ENCODE results near the gene CORO7. TPM values are rescaled to one million over a fixed set of nuclear protein-coding genes. Genes with fewer than 3 reads are reported as not detected.
A peak's percentile ranks its signal among the peaks of the same experiment; 100 is the strongest.

CORO7 gene
- total and polyA plus RNA-seq, 9 of the 15 experiments (the other 6 are each of a cell fraction or from before 2014, with no cell fraction given): 0.45 to 77.2 (median 18.7) TPM

DNA sequence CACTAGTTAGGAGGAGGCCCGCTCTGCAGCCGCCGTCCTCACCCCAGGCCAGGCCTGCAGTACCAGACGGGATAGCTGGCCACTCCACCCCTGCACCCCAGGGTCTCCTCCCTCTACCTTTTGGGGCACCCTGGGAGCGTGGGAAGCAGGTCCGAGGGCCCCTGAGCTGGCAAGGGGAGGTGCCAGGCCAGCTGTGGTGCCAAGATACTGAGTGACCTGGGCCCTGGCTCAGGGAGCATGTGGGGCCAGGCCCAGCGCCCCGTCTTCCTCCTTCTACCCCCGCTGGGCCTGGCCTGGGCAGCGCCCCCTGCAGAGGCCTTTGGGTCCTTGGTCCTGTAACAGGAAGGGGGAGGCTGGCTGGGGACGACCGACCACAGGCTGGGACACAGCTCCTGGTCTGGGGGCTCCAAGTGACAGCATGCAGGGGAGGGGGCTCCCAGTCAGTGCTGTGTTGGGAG, 78.2 kb downstream of the CORO7 start (continued):
- no peak for TF ChIP-seq ZC3H11A (IDR thresholded peaks at IDR 0.05; ENCODE audit: low read depth, low read length)

DNA sequence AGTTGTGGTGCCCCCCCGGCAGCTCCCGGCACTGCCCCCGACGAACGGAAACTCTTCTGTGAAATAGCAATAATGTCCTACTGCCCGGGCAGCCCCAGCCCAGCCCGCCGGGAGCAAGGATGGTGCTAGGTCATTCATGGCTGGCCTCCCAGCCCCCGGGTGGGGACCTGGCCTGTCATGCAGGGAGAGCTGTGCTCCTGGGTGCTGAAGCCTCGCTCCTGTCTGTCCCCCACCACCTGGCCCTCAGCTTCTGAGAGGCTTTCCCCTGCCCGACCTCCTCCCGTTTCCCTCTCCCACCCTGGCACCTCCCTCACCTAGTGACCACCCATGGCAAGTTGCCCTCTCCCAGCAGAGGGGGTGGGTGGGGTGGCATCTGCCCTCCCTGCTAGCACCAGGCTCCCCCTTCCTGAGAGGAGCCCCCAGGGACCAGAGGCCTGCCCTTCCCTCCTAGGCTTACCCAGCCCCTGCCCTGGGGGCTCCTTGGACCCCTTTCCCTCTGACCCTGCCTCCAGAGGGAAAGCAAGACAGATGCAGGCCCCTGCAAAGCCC, 78.8 kb downstream of the CORO7 start:
- BruUV-seq (replicated peaks): no TSS peak
- Histone ChIP-seq H4K20me1 (replicated peaks; ENCODE audit: control insufficient read depth, insufficient read depth, low read length) (peaks cover under 1% of the 10 kb centered on the region; the same call in 1 of the 2 replicates), H3K27ac (ENCODE audit: extremely low read depth, low read depth, low read length) (no peak overlapping the region), H3K36me3 (ENCODE audit: control insufficient read depth, insufficient read depth, low read length) (peaks cover 61% of the 10 kb centered on the region; the same call in 2 of the 3 replicates), H3K4me3 (no peak overlapping the region), H3K27me3 (ENCODE audit: control insufficient read depth in 2 of 2, insufficient read depth in 2 of 2, low read length in 2 of 2) (no peaks in the 10 kb centered on the region), H3K9me1 (ENCODE audit: control insufficient read depth, insufficient read depth, low read length) (no peaks in the 10 kb centered on the region), H3K79me2 (ENCODE audit: control insufficient read depth, insufficient read depth, low read length) (peaks cover 15% of the 10 kb centered on the region), H3K4me2 (ENCODE audit: insufficient read depth, low read length) (no peak overlapping the region), H3K9ac (ENCODE audit: insufficient read depth in 1 of 2, low read depth in 2 of 2, low read length in 2 of 2) (no peak overlapping the region; a peak in 1 of 4 replicates), H3K4me1 (replicated peaks in 1 of 2; ENCODE audit: control insufficient read depth in 2 of 2, insufficient read depth in 2 of 2, low read length in 2 of 2) (peaks cover 0 to 58% of the 10 kb centered on the region in 2 experiments; a peak in 2 of 5 replicates), H3K9me3 (replicated peaks; ENCODE audit: control insufficient read depth, insufficient read depth, low read depth, low read length) (no peaks in the 10 kb centered on the region), H2AFZ (ENCODE audit: low read depth, low read length) (no peak overlapping the region)
- CTCF ChIA-PET (ENCODE audit: low intra/inter-chr PET ratio): no interaction called here
- POLR2A ChIA-PET: interaction anchor here (0.5 to 0.6 kb wide), 4 partner anchors 10 to 94 kb away, joined by 3 to 4 read pairs (median 3); no protein-coding TSS in a partner anchor
- in situ Hi-C loops (cut with MboI): no loop called here
- intact Hi-C loops (cut with micrococcal nuclease): no loop called here
- DNase-seq (ENCODE audit: extremely low read depth in 1 of 4, low spot score in 3 of 4) (no peak), FAIRE-seq (no peak), ATAC-seq (no peak; the same call in 2 of the 3 replicates)
- 80% methylated on average over 12 of the region's 12 CpGs for WGBS (ENCODE audit: insufficient coverage, low coverage, missing lambda C conversion rate)
- TF ChIP-seq POLR2G (IDR thresholded peaks at IDR 0.05; ENCODE audit: low read depth, low read length) (peak; percentile 64), ZZZ3 (IDR thresholded peaks at IDR 0.05) (no peak)
- TF ChIP-seq, protein P1, sequence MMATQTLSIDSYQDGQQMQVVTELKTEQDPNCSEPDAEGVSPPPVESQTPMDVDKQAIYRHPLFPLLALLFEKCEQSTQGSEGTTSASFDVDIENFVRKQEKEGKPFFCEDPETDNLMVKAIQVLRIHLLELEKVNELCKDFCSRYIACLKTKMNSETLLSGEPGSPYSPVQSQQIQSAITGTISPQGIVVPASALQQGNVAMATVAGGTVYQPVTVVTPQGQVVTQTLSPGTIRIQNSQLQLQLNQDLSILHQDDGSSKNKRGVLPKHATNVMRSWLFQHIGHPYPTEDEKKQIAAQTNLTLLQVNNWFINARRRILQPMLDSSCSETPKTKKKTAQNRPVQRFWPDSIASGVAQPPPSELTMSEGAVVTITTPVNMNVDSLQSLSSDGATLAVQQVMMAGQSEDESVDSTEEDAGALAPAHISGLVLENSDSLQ (IDR thresholded peaks at IDR 0.05): no peak
- TF ChIP-seq, protein P2, sequence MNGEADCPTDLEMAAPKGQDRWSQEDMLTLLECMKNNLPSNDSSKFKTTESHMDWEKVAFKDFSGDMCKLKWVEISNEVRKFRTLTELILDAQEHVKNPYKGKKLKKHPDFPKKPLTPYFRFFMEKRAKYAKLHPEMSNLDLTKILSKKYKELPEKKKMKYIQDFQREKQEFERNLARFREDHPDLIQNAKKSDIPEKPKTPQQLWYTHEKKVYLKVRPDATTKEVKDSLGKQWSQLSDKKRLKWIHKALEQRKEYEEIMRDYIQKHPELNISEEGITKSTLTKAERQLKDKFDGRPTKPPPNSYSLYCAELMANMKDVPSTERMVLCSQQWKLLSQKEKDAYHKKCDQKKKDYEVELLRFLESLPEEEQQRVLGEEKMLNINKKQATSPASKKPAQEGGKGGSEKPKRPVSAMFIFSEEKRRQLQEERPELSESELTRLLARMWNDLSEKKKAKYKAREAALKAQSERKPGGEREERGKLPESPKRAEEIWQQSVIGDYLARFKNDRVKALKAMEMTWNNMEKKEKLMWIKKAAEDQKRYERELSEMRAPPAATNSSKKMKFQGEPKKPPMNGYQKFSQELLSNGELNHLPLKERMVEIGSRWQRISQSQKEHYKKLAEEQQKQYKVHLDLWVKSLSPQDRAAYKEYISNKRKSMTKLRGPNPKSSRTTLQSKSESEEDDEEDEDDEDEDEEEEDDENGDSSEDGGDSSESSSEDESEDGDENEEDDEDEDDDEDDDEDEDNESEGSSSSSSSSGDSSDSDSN (IDR thresholded peaks at IDR 0.05; ENCODE audit: borderline replicate concordance in 1 of 2, low read depth in 2 of 2, low read length in 2 of 2): no peak
- TF ChIP-seq, protein P3, sequence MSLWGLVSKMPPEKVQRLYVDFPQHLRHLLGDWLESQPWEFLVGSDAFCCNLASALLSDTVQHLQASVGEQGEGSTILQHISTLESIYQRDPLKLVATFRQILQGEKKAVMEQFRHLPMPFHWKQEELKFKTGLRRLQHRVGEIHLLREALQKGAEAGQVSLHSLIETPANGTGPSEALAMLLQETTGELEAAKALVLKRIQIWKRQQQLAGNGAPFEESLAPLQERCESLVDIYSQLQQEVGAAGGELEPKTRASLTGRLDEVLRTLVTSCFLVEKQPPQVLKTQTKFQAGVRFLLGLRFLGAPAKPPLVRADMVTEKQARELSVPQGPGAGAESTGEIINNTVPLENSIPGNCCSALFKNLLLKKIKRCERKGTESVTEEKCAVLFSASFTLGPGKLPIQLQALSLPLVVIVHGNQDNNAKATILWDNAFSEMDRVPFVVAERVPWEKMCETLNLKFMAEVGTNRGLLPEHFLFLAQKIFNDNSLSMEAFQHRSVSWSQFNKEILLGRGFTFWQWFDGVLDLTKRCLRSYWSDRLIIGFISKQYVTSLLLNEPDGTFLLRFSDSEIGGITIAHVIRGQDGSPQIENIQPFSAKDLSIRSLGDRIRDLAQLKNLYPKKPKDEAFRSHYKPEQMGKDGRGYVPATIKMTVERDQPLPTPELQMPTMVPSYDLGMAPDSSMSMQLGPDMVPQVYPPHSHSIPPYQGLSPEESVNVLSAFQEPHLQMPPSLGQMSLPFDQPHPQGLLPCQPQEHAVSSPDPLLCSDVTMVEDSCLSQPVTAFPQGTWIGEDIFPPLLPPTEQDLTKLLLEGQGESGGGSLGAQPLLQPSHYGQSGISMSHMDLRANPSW (CRISPR knock-in tag; IDR thresholded peaks at IDR 0.05): no peak

Data from K562 (cell line).